ENCODE results near the gene FTO. TPM values are rescaled to one million over a fixed set of nuclear protein-coding genes. Genes with fewer than 3 reads are reported as not detected.

Gene FTO
- polyA plus RNA-seq, 1 donor from 2014 or later = 80.1 TPM

GRCh38 chr16:53899431-53899830, 195.5 kb downstream of the FTO start:
- H3K4me3 ChIP-seq (ENCODE audit: low read length) = no peak overlapping the region
- H4K20me1 ChIP-seq (ENCODE audit: insufficient read depth) = no peaks in the 10 kb centered on the region
- no peaks in the 10 kb centered on the region for H3K9me3 ChIP-seq (ENCODE audit: low read length)
- no peaks in the 10 kb centered on the region for H3F3A ChIP-seq (ENCODE audit: insufficient read depth, low read length, poor library complexity, severe bottlenecking)
- no peaks in the 10 kb centered on the region for H3K9me2 ChIP-seq (ENCODE audit: insufficient read depth, low read length)
- H3K79me2 ChIP-seq (replicated peaks; ENCODE audit: insufficient read depth, low read length) = no peaks in the 10 kb centered on the region
- H3K4me2 ChIP-seq (ENCODE audit: low read length) = no peak overlapping the region
- H3K27ac ChIP-seq (ENCODE audit: low read length) = no peak overlapping the region
- no peaks in the 10 kb centered on the region for H3K27me3 ChIP-seq (ENCODE audit: insufficient read depth, low read depth, low read length)
- H3K36me3 ChIP-seq (ENCODE audit: insufficient read depth, low read length) = peaks cover 3% of the 10 kb centered on the region
- no peak overlapping the region for H2AFZ ChIP-seq (ENCODE audit: low read depth, low read length)
- TF ChIP-seq POLR2AphosphoS5 (IDR thresholded peaks at IDR 0.05) (no peak), MXI1 (conservative IDR thresholded peaks at IDR 0.05; ENCODE audit: poor library complexity, severe bottlenecking) (no peak), EZH2 (IDR thresholded peaks at IDR 0.05; ENCODE audit: borderline replicate concordance, insufficient read depth, low read length, poor library complexity, severe bottlenecking) (no peak), CTCF (IDR thresholded peaks at IDR 0.05; ENCODE audit: poor library complexity, severe bottlenecking) (no peak), TAF1 (IDR thresholded peaks at IDR 0.05; ENCODE audit: low read depth) (no peak), EP300 (conservative IDR thresholded peaks at IDR 0.05; ENCODE audit: poor library complexity, severe bottlenecking) (no peak), RAD21 (conservative IDR thresholded peaks at IDR 0.05) (no peak), SMC3 (conservative IDR thresholded peaks at IDR 0.05; ENCODE audit: poor library complexity) (no peak), REST (IDR thresholded peaks at IDR 0.05; ENCODE audit: borderline replicate concordance) (no peak)
- no peak overlapping the region for H3K9ac ChIP-seq (ENCODE audit: low read length)

- Histone ChIP-seq H3K27me3 (ENCODE audit: insufficient read depth, low read depth, low read length) (no peaks in the 10 kb centered on the region), H3F3A (ENCODE audit: insufficient read depth, low read length, poor library complexity, severe bottlenecking) (no peaks in the 10 kb centered on the region), H3K4me2 (ENCODE audit: low read length) (no peak overlapping the region), H3K9me2 (ENCODE audit: insufficient read depth, low read length) (no peaks in the 10 kb centered on the region), H3K79me2 (replicated peaks; ENCODE audit: insufficient read depth, low read length) (no peaks in the 10 kb centered on the region), H3K36me3 (ENCODE audit: insufficient read depth, low read length) (peaks cover 5% of the 10 kb centered on the region), H4K20me1 (ENCODE audit: insufficient read depth) (no peaks in the 10 kb centered on the region), H3K9me3 (ENCODE audit: low read length) (no peaks in the 10 kb centered on the region), H3K9ac (ENCODE audit: low read length) (no peak overlapping the region), H2AFZ (ENCODE audit: low read depth, low read length) (no peak overlapping the region), H3K4me3 (ENCODE audit: low read length) (no peak overlapping the region), H3K27ac (ENCODE audit: low read length) (no peak overlapping the region)
- TF ChIP-seq CTCF (IDR thresholded peaks at IDR 0.05; ENCODE audit: poor library complexity, severe bottlenecking) = no peak
- no peak for TF ChIP-seq MXI1 (conservative IDR thresholded peaks at IDR 0.05; ENCODE audit: poor library complexity, severe bottlenecking)
- TF ChIP-seq TAF1 (IDR thresholded peaks at IDR 0.05; ENCODE audit: low read depth) = no peak
- no peak for TF ChIP-seq SMC3 (conservative IDR thresholded peaks at IDR 0.05; ENCODE audit: poor library complexity)
- TF ChIP-seq EZH2 (IDR thresholded peaks at IDR 0.05; ENCODE audit: borderline replicate concordance, insufficient read depth, low read length, poor library complexity, severe bottlenecking) = no peak
- no peak for TF ChIP-seq RAD21 (conservative IDR thresholded peaks at IDR 0.05)
- no peak for TF ChIP-seq REST (IDR thresholded peaks at IDR 0.05; ENCODE audit: borderline replicate concordance)
Measured at GRCh38 chr16:53900667-53901066, 196.7 kb downstream of the FTO start.

Data from neural cell (in vitro differentiated cells).